Omental fat pad (tissue), 4 donors: ENCODE data around the gene PODXL2. TPM values are rescaled to one million over a fixed set of nuclear protein-coding genes. Genes with fewer than 3 reads are reported as not detected.

Experiments used
- ATAC-seq: fragments of 150-250 bp; one replicate; pipeline ENCODE4 v1.9.1; 2016; ENCODE audit warnings: mild to moderate bottlenecking, moderate library complexity; ENCODE audit not compliant: low FRiP score
- DNase-seq: peaks from one replicate; pipeline ENCODE4 v3.0.0-alpha.2; 2019; ENCODE audit warnings: low spot score
- total RNA-seq, 4 donors: library from RNA; depleted of rRNA; stranded (reverse); fragments of >200 nt; gene quantifications; one replicate each; pipeline ENCODE4 v1.1.0, GENCODE V29; 2016
- TF ChIP-seq, protein P1 (sequence below), 3 donors: fragments of 450-650 bp; IDR thresholded peaks; one replicate each; pipeline ENCODE4 v1.5.1; 2016 to 2017; ENCODE audit warnings: antibody characterized with exemption in 3 of 3, mild to moderate bottlenecking in 3 of 3, moderate library complexity in 2 of 3

PODXL2 gene
- total RNA-seq, 4 donors from 2014 or later = 1.7 to 6.3 (median 2.9) TPM

DNA sequence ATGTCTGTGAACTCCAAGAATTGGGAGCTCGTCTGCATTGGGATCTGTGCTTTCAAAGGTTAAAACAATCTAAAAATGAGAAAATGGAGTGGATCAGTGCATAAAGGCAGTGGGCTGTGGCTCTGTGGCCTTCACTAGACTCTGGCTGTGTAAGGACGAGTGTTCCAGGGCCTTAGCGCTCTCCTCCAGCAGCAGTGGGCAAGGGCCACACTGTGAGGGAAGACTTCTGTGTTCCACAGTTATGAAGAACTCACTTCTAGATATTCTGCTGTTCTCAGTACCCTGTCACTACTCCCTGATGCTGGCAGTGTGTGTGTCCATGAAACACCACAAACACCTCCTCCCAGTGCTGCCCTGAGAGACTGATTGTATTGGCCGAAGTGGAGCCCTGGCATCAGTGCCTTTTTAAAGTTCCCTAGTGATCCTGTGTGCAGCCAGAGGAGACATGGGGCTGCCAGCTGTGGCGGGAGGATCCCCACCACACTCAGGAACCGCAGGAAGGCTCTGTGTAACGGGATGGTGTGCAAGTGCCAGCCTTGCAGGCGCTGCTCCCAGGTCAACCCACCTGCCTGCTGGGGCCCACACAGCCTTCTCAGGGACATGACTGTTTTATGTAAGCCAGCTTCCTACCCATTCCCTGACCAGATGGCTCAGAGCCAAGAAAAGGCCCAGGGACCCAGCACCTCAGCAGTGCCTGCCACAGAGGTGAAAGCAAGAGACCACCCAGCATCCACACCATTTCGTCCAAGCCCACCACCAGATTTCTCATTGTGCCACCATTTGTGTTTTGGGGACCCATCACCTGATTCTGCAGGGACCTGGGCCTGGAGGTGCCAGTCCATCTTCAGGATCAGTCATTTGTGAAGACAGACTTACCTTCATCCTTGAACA lies 84.1 kb downstream of the PODXL2 start:
- DNase-seq (no peak), ATAC-seq (no peak)
- TF ChIP-seq, protein P1, sequence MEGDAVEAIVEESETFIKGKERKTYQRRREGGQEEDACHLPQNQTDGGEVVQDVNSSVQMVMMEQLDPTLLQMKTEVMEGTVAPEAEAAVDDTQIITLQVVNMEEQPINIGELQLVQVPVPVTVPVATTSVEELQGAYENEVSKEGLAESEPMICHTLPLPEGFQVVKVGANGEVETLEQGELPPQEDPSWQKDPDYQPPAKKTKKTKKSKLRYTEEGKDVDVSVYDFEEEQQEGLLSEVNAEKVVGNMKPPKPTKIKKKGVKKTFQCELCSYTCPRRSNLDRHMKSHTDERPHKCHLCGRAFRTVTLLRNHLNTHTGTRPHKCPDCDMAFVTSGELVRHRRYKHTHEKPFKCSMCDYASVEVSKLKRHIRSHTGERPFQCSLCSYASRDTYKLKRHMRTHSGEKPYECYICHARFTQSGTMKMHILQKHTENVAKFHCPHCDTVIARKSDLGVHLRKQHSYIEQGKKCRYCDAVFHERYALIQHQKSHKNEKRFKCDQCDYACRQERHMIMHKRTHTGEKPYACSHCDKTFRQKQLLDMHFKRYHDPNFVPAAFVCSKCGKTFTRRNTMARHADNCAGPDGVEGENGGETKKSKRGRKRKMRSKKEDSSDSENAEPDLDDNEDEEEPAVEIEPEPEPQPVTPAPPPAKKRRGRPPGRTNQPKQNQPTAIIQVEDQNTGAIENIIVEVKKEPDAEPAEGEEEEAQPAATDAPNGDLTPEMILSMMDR (IDR thresholded peaks at IDR 0.05) = no peak

DNA sequence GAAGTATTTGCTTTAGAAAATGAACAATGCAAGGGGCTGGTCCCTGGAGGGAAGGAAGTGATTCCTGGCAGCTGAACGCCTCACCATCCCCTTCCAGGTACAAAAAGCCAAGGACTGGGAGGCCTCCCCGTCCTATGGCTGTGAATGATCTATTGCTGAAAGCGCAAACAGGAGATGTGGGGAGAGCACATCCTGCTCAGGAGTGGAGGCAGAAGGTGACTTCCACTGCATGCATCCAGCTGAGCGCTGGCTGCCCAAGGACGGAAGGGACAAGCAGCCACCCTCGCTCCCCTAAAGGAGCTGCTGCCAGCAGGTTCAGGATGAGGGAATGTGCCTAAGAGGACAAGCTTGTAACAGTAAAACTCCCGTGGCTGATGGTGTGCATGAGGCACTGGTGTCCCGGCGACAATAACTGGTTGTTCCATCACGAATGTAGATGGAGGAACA lies 85.2 kb downstream of the PODXL2 start:
- TF ChIP-seq, protein P1 (IDR thresholded peaks at IDR 0.05) = no peak
- DNase-seq (no peak), ATAC-seq (no peak)

DNA sequence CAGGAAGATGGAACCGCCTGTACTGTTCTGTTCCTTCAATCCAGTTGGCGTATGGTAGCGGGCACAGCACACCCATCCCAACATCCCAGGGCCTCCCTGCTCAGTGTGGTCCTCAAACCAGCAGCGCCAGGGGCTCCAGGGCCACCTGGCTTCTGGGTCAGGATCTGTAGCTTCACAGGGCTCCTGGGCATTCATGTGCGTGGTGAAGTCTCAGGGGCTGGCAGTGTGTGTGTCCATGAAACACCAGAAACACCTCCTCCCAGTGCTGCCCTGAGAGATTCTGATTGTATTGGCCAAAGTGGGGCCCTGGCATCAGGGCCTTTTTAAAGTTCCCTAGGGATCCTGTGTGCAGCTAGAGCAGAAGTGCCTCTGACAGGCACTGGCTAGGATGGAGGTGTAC lies 85.9 kb downstream of the PODXL2 start:
- TF ChIP-seq, protein P1 (IDR thresholded peaks at IDR 0.05) = no peak
- DNase-seq (no peak), ATAC-seq (no peak)

DNA sequence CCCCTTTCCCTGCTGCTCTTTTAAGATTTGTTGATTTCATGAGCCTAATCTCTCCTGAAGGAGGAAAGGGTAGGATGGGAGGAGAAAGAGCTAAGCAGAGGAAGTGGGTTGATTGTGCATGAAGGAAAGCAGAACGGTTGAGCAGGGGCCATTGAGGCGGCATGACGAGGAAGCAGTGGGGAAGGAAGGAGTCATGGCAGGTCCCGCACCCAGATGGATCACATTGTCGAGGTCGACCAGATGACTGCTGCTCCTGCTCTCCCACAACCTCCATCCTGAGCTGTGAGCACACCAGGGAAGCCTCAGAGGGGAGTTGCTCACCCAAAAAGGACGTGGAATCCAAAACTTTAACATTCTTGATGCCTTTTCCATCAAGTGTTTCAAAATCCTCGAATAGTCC lies 86.5 kb downstream of the PODXL2 start:
- TF ChIP-seq, protein P1 (IDR thresholded peaks at IDR 0.05) = no peak
- no peak for ATAC-seq
- DNase-seq = no peak

DNA sequence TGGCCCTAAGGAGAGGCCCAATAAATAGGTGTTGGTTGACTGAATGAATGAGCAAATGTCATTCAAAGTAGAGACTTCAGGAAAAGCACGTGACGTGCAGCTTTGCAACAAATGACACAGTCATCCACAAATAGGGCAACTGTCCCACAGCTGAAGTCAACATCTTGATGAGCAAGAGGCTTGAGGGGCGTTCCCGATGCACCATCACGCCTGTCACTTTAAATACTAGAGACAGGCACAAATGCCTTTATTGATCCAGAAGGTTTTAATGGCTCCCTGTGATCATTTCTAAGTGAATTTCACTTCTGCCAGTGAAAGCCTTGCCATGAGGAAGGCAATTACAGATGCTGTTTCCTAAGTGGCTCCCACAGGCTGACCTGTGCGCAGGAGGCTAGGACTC lies 87.4 kb downstream of the PODXL2 start:
- TF ChIP-seq, protein P1 (IDR thresholded peaks at IDR 0.05) = no peak
- DNase-seq (no peak), ATAC-seq (no peak)

DNA sequence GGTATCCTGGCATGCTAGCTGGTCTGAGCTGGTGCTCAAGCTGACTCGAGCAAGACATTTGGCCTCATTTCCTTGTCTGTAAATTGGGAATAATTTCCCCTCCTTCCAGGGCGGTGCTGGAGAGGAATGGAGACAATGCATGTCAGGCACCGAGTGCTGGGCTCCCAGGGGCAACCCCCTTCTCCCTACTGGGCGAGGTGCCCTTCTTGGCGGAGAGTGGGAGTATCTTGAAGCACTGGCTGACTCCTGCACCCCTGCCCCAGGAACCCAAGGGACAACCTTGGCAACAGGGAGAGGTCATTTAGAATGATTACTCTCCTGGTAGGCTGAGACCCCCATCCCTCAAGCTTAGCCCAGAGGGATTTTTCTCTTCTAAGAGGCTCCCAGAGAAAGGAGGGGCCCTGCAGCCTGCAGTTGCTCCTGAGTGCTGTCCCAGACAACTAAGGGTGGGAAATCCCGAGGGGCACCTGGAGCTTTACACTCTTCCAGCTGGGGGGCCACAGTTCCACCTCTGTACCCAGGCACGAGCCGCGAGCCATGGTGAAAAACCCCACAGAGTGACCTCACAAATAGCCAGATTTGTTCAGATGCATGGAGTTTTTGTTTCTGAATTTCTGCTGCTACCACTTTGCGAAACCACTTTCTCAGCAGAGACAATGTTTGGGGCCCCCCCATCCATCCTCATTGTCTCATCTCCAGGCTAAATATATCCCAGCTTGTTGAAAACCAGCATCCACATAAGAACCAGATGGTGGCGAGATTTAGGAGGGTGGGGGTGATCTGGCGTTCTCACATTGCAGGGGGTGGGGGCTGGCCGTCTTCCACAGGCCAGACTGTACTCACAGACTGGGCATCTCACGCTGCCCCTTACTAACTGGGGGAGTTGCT lies 88.6 kb downstream of the PODXL2 start:
- TF ChIP-seq, protein P1 (IDR thresholded peaks at IDR 0.05) = no peak
- ATAC-seq = no peak

More for the DNA sequence above, 88.6 kb downstream of the PODXL2 start:
- no peak for DNase-seq
